Right lobe of liver (tissue), 6 donors: ENCODE data around the gene MYBPC3. TPM values are rescaled to one million over a fixed set of nuclear protein-coding genes. Genes with fewer than 3 reads are reported as not detected.

Source experiments
- ATAC-seq, 4 donors: fragments of 200-7000 bp; cut with Tn5 transposase; one replicate each; pipeline ENCODE4 v1.9.1; 2020; ENCODE audit warnings: mild to moderate bottlenecking in 4 of 4, moderate library complexity in 4 of 4
- DNase-seq, 3 donors: peaks; one replicate each; pipeline ENCODE4 v3.0.0-alpha.2; 2020
- H3K27ac ChIP-seq, 3 donors: fragments of 200-600 bp; one replicate each; pipeline ENCODE4 v1.8.0; 2022
- H3K27me3 ChIP-seq, 2 donors: fragments of 200-600 bp; one replicate each; pipeline ENCODE4 v1.8.0; 2022
- H3K36me3 ChIP-seq, 4 donors: fragments of 200-600 bp; sonication (generic) in 1 of 4; one replicate each; pipeline versions ENCODE4 v1.5.1 to v1.8.0; 2017 to 2022; ENCODE audit warnings: control low read depth in 1 of 4
- H3K4me1 ChIP-seq, 4 donors: fragments of 200-600 bp; sonication (generic) in 1 of 4; one replicate each; pipeline versions ENCODE4 v1.5.1 to v1.8.0; 2017 to 2022; ENCODE audit warnings: control low read depth in 1 of 4
- H3K4me3 ChIP-seq, 3 donors: fragments of 200-600 bp; one replicate each; pipeline ENCODE4 v1.8.0; 2022
- H3K9me3 ChIP-seq, 4 donors: fragments of 200-600 bp; sonication (generic) in 1 of 4; one replicate each; pipeline versions ENCODE4 v1.5.1 to v1.8.0; 2017 to 2022; ENCODE audit warnings: control low read depth in 1 of 4
- POLR2A ChIP-seq: fragments of 450-650 bp; IDR thresholded peaks from one replicate; pipeline ENCODE4 v1.6.1; 2017; ENCODE audit warnings: antibody characterized with exemption, mild to moderate bottlenecking
- WGBS: methylation state at CpG from one replicate; pipeline ENCODE4 v1.1.6; 2018; ENCODE audit warnings: low coverage, low lambda C conversion rate; ENCODE audit not compliant: insufficient coverage; ENCODE audit errors: missing lambda C conversion rate; 5-methylcytosine and 5-hydroxymethylcytosine counted together
- intact Hi-C, 2 donors: fragments of 100-400 bp; cut with DNase I; formaldehyde crosslinking; loops; one replicate each; pipeline versions ENCODE4 v1.11.2 to v1.14.1; 2022
- microRNA-seq, 2 donors: library from miRNA; unstranded; fragments of <30 nt; microRNA quantifications; one replicate each; pipeline ENCODE4, GENCODE V29; 2019 to 2020
- small RNA-seq, 2 experiments: library from RNA; depleted of rRNA; stranded (forward); fragments of <200 nt; gene quantifications; one replicate each; pipeline ENCODE3, GENCODE V24; 2016
- total RNA-seq, 6 experiments: library from RNA; depleted of rRNA in 2 of 6; stranded (reverse); fragments of >200 nt in 2 of 6; fragmentation: NEBNext Ultra II Directional in 3 of 6; extraction: Animal tissue kit (Norgen Biotek cat#: 25700) in 3 of 6; gene quantifications; one replicate each; pipeline versions ENCODE4 v1.1.0 to v1.2.4, GENCODE V29; 2016 to 2023
- TF ChIP-seq, protein P1 (sequence below), 4 donors: fragments of 200-600 bp in 3 of 4; fragments of 450-650 bp in 1 of 4; IDR thresholded peaks; one replicate each; pipeline versions ENCODE4 v1.5.1 to v1.8.0; 2016 to 2022; ENCODE audit warnings: antibody characterized with exemption in 4 of 4, mild to moderate bottlenecking in 2 of 4
- donor health status: DM: no; HTN: yes; CAD: no.
- donor health status: DM: no; HTN: no; CAD: no.
- donor health status: DM: no; HTN: no; CAD: no.
- donor health status: DM: no; HTN: yes; CAD: no.
- donor health status: DM: no; HTN: yes; CAD: no.

MYBPC3 gene
- total RNA-seq, 6 experiments from 2014 or later: 0.04 to 0.24 (median 0.13) TPM; not detected in 1

DNA sequence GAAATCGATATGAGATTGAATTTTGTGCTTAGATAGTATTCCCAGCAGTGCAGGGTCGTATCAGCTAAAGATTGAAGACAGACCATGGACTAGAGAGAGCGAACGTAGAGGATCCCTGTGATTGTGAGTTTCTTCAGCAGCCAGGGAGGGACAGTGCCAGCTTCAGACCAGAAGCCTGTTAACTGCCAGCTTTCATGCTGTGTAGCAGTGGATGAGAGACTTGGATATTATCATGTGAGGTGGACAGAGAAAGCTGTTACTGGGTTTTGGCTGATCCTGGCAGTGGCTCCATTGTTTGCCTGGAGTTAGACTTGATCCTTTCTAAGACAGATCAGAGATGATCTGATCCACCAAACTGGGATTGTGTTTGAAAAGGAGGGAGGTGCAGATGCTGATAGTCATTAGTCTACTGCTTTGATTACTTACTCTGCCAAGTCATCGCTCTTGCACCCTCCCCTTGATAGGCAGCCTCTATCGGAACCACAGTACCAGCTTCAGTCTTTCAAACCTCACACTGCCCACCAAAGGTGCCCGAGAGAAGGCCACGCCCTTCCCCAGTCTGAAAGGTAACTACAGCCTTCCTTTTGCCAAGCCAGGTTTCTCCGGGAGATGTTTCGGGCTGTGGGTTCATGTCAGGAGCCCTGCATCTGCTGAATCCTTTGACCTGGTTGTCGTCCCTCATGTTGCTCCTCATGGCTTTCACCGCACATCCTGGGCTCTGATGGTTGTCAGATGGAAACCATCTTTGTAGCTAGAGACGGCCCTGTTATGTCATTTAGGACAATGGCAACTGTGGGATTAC is 66.3 kb downstream of the MYBPC3 start:
- Histone ChIP-seq H3K4me3 (no peak overlapping the region), H3K36me3 (peaks cover 0 to 86% (median 54%) of the 10 kb centered on the region in 4 donors), H3K9me3 (no peaks in the 10 kb centered on the region), H3K27me3 (no peaks in the 10 kb centered on the region), H3K4me1 (peaks cover 0 to 11% (median 5%) of the 10 kb centered on the region in 4 donors), H3K27ac (no peak overlapping the region)
- TF ChIP-seq, protein P1, sequence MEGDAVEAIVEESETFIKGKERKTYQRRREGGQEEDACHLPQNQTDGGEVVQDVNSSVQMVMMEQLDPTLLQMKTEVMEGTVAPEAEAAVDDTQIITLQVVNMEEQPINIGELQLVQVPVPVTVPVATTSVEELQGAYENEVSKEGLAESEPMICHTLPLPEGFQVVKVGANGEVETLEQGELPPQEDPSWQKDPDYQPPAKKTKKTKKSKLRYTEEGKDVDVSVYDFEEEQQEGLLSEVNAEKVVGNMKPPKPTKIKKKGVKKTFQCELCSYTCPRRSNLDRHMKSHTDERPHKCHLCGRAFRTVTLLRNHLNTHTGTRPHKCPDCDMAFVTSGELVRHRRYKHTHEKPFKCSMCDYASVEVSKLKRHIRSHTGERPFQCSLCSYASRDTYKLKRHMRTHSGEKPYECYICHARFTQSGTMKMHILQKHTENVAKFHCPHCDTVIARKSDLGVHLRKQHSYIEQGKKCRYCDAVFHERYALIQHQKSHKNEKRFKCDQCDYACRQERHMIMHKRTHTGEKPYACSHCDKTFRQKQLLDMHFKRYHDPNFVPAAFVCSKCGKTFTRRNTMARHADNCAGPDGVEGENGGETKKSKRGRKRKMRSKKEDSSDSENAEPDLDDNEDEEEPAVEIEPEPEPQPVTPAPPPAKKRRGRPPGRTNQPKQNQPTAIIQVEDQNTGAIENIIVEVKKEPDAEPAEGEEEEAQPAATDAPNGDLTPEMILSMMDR (IDR thresholded peaks at IDR 0.05): no peak
- no peak for TF ChIP-seq POLR2A
- no peak for ATAC-seq
- WGBS: 94% methylated on average over 6 of the region's 13 CpGs
- no peak for DNase-seq
- intact Hi-C loops: no loop called here

DNA sequence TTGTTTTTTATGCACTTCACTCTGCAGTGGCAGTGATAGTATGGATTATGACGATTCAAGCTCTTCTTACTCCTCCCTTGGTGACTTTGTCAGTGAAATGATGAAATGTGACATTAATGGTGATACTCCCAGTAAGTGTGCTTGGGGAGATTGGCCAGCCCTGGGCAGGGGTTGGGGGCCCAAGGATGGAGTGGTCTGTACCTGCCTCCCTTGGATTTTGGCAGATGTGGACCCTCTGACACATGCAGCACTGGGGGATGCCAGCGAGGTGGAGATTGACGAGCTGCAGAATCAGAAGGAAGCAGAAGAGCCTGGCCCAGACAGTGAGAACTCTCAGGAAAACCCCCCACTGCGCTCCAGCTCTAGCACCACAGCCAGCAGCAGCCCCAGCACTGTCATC is 68.4 kb downstream of the MYBPC3 start:
- no peak for ATAC-seq
- intact Hi-C loops: no loop called here
- 100% methylated on average over 1 of the region's 4 CpGs for WGBS
- TF ChIP-seq, protein P1 (IDR thresholded peaks at IDR 0.05): no peak
- no peak for TF ChIP-seq POLR2A
- H3K4me1 ChIP-seq: peaks cover 0 to 11% (median 5%) of the 10 kb centered on the region in 4 donors
- H3K9me3 ChIP-seq: no peaks in the 10 kb centered on the region
- no peak for DNase-seq
- no peak overlapping the region for H3K27ac ChIP-seq
- H3K36me3 ChIP-seq: peaks cover 0 to 79% (median 40%) of the 10 kb centered on the region in 4 donors
- no peak overlapping the region for H3K4me3 ChIP-seq
- no peaks in the 10 kb centered on the region for H3K27me3 ChIP-seq

DNA sequence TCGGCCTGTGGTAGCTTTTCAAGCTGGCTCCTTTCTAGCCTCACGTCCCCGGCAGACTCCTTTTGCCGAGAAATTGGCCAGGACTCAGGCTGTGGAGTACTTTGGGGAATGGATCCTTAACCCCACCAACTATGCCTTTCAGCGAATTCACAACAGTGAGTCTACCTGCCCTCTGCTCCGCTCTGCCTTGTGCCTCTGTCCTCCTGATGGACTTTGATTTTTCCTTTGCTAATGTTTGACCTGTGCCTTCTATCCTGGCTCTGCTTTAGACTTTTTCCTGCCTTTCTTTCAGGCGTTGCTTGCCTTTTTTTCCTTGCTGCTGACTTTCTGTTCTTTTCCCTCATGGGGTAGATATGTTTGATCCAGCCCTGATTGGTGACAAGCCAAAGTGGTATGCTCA is 70.0 kb downstream of the MYBPC3 start:
- Histone ChIP-seq H3K4me3 (no peak overlapping the region), H3K27ac (peak overlapping the region in 2 of 3 donors; percentile 54 to 62), H3K4me1 (peaks cover 0 to 11% (median 5%) of the 10 kb centered on the region in 4 donors), H3K9me3 (no peaks in the 10 kb centered on the region), H3K36me3 (peaks cover 3 to 81% (median 39%) of the 10 kb centered on the region in 4 donors), H3K27me3 (no peaks in the 10 kb centered on the region)
- intact Hi-C loops: no loop called here
- DNase-seq (no peak), ATAC-seq (peak; percentile 92 to 98 (median 94))
- WGBS: 40% methylated on average over 6 of the region's 7 CpGs
- TF ChIP-seq POLR2A: no peak
- TF ChIP-seq, protein P1 (IDR thresholded peaks at IDR 0.05): no peak

Small RNAs within 50 kb of the gene (microRNA-seq; reads per million reads assigned to microRNA genes)
- 0 reads per million in 2 donors for gene MIR4487

Small RNAs within 50 kb of the gene (small RNA-seq; reads per million reads assigned to genes)
- gene MIR4487: 0 reads per million in 2 experiments

Other genes starting within 250 kb of the MYBPC3 start
- 10 to 100 TPM; 37.7 to 64.4 (median 62.1) TPM for gene ARFGAP2, start 175.8 kb downstream of the MYBPC3 start, total RNA-seq
- gene PACSIN3, start 166.3 kb downstream of the MYBPC3 start, total RNA-seq: 10 to 100 TPM in 5 of 6 experiments, 1 to 10 TPM in 1; 9.6 to 31.1 (median 25.0) TPM
- 10 to 100 TPM; 13.1 to 24.2 (median 13.8) TPM for gene DDB2, start 137.7 kb downstream of the MYBPC3 start, total RNA-seq
- 100 to 1,000 TPM in 2 of 6 experiments, 10 to 100 TPM in 4; 53.3 to 173 (median 64.1) TPM for gene ACP2, start 103.9 kb downstream of the MYBPC3 start, total RNA-seq
- gene NR1H3, start 94.7 kb downstream of the MYBPC3 start, total RNA-seq: 10 to 100 TPM; 61.5 to 82.9 (median 67.3) TPM
- 10 to 100 TPM; 15.2 to 21.3 (median 16.8) TPM for gene MADD, start 82.6 kb downstream of the MYBPC3 start, total RNA-seq
- 10 to 100 TPM in 3 of 6 experiments, 1 to 10 TPM in 3; 7.5 to 29.1 (median 10.1) TPM for gene SPI1, start 25.8 kb upstream of the MYBPC3 start, total RNA-seq
- 10 to 100 TPM in 5 of 6 experiments, 1 to 10 TPM in 1; 9.8 to 21.2 (median 13.1) TPM for gene SLC39A13, start 55.9 kb upstream of the MYBPC3 start, total RNA-seq
- 10 to 100 TPM; 52.5 to 98.1 (median 63.3) TPM for gene PSMC3, start 73.7 kb upstream of the MYBPC3 start, total RNA-seq
- gene RAPSN, start 96.4 kb upstream of the MYBPC3 start, total RNA-seq: under 1 TPM in 3 of 6 experiments, not detected in 3; 0.15 to 0.49 (median 0.25) TPM
- 10 to 100 TPM; 66.3 to 86.5 (median 71.7) TPM for gene CELF1, start 200.4 kb upstream of the MYBPC3 start, total RNA-seq
- 100 to 1,000 TPM in 1 of 6 experiments, 10 to 100 TPM in 5; 14.7 to 118 (median 20.5) TPM for gene PTPMT1, start 212.9 kb upstream of the MYBPC3 start, total RNA-seq
- 1 to 10 TPM; 6.5 to 9.2 (median 7.3) TPM for gene KBTBD4, start 226.3 kb upstream of the MYBPC3 start, total RNA-seq
- gene NDUFS3, start 226.4 kb upstream of the MYBPC3 start, total RNA-seq: 10 to 100 TPM; 53.3 to 64.1 (median 58.2) TPM
- not detected for gene FAM180B, start 234.0 kb upstream of the MYBPC3 start, total RNA-seq
- gene C1QTNF4, start 241.7 kb upstream of the MYBPC3 start, total RNA-seq: under 1 TPM in 3 of 6 experiments, not detected in 3; 0.21 to 0.44 (median 0.26) TPM